ENCODE results near the gene EYA4.

EYA4 gene

DNA sequence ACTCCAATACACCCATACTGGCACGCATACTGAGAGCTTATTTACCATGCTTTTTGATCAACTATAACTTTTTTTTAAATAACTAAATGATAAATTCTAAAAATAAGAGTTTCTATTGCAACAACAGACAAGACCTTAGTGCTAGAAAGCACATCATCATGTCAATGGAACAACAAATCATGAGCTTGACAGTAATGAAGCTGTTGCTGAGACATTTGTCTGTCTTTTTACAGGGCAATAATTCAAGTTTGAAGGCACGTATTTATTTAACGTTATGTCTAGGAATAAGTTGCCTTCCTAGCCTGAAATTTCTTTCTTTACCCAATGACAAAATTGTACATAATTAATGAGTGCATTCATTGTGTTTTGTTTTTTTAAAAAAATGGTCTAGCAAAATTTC, 299.2 kb downstream of the EYA4 start:
- Histone ChIP-seq H3K9me3 (no peaks in the 10 kb centered on the region), H3K27ac (no peak overlapping the region), H3K4me3 (ENCODE audit: low read depth in 1 of 2, low read length in 1 of 2) (no peak overlapping the region), H3K27me3 (no peaks in the 10 kb centered on the region), H3K36me3 (no peaks in the 10 kb centered on the region), H3K4me1 (ENCODE audit: control insufficient read depth in 1 of 2, insufficient read depth in 1 of 2, low read depth in 1 of 2, low read length in 1 of 2) (no peaks in the 10 kb centered on the region)
- TF ChIP-seq, protein P1, sequence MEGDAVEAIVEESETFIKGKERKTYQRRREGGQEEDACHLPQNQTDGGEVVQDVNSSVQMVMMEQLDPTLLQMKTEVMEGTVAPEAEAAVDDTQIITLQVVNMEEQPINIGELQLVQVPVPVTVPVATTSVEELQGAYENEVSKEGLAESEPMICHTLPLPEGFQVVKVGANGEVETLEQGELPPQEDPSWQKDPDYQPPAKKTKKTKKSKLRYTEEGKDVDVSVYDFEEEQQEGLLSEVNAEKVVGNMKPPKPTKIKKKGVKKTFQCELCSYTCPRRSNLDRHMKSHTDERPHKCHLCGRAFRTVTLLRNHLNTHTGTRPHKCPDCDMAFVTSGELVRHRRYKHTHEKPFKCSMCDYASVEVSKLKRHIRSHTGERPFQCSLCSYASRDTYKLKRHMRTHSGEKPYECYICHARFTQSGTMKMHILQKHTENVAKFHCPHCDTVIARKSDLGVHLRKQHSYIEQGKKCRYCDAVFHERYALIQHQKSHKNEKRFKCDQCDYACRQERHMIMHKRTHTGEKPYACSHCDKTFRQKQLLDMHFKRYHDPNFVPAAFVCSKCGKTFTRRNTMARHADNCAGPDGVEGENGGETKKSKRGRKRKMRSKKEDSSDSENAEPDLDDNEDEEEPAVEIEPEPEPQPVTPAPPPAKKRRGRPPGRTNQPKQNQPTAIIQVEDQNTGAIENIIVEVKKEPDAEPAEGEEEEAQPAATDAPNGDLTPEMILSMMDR (IDR thresholded peaks at IDR 0.05): no peak

DNA sequence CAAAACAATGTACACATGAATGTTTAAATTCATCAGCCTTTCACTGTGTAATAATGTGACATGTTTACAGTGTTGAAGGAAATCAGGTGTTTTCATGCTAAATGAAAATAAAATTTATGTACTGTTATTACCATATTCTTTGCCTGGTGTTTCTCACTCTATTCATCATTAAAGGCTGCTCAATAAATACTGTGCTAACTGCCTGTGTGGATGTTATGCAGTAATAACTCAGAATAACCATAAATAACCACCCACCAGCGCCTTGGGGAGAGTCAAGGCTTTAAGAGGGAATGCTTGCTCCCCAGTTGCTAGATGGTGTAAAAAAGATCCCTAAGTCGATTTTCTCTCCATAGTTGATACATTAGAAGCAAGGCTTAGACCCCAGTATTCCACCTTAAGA, 299.9 kb downstream of the EYA4 start:
- Histone ChIP-seq H3K9me3 (no peaks in the 10 kb centered on the region), H3K4me3 (ENCODE audit: low read depth in 1 of 2, low read length in 1 of 2) (no peak overlapping the region), H3K27me3 (no peaks in the 10 kb centered on the region), H3K27ac (no peak overlapping the region), H3K4me1 (ENCODE audit: control insufficient read depth in 1 of 2, insufficient read depth in 1 of 2, low read depth in 1 of 2, low read length in 1 of 2) (no peaks in the 10 kb centered on the region), H3K36me3 (no peaks in the 10 kb centered on the region)
- TF ChIP-seq, protein P1 (IDR thresholded peaks at IDR 0.05): no peak

GRCh38 chr6:133542056-133542821, 301.1 kb downstream of the EYA4 start:
- H3K36me3 ChIP-seq: no peaks in the 10 kb centered on the region
- no peaks in the 10 kb centered on the region for H3K4me1 ChIP-seq (ENCODE audit: control insufficient read depth in 1 of 2, insufficient read depth in 1 of 2, low read depth in 1 of 2, low read length in 1 of 2)
- no peaks in the 10 kb centered on the region for H3K27me3 ChIP-seq
- no peak overlapping the region for H3K27ac ChIP-seq
- TF ChIP-seq, protein P1 (IDR thresholded peaks at IDR 0.05): no peak
- H3K4me3 ChIP-seq (ENCODE audit: low read depth in 1 of 2, low read length in 1 of 2): no peak overlapping the region
- H3K9me3 ChIP-seq: no peaks in the 10 kb centered on the region

GRCh38 chr6:133544419-133544818, 303.3 kb downstream of the EYA4 start:
- H3K36me3 ChIP-seq: no peaks in the 10 kb centered on the region
- no peaks in the 10 kb centered on the region for H3K27me3 ChIP-seq
- H3K4me1 ChIP-seq (ENCODE audit: control insufficient read depth in 1 of 2, insufficient read depth in 1 of 2, low read depth in 1 of 2, low read length in 1 of 2): no peaks in the 10 kb centered on the region
- no peak overlapping the region for H3K4me3 ChIP-seq (ENCODE audit: low read depth in 1 of 2, low read length in 1 of 2)
- TF ChIP-seq, protein P1 (IDR thresholded peaks at IDR 0.05): no peak
- H3K9me3 ChIP-seq: no peaks in the 10 kb centered on the region
- no peak overlapping the region for H3K27ac ChIP-seq

DNA sequence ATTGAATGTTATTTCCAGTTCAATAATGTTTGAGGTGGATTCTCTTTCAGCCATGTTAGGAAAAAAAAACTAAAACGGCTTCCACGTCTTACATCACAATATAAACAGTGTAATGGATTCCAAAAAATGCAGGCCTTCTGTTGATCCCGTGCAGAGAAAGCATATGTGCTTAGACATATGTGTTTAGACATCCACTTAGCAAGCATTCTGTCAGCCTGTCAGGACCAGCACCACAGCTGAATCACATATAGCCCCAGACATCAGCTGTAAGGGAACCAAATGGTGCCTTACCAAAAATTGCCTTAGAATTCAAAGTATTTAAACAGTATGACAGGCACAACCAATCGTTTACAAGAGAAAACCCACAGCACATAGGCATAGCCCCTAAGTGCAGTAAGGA, 304.9 kb downstream of the EYA4 start:
- TF ChIP-seq, protein P1 (IDR thresholded peaks at IDR 0.05): no peak
- Histone ChIP-seq H3K4me3 (ENCODE audit: low read depth in 1 of 2, low read length in 1 of 2) (no peak overlapping the region), H3K4me1 (ENCODE audit: control insufficient read depth in 1 of 2, insufficient read depth in 1 of 2, low read depth in 1 of 2, low read length in 1 of 2) (no peaks in the 10 kb centered on the region), H3K9me3 (no peaks in the 10 kb centered on the region), H3K36me3 (no peaks in the 10 kb centered on the region), H3K27ac (no peak overlapping the region), H3K27me3 (no peaks in the 10 kb centered on the region)

All from neutrophil (primary cell).